Esophagus squamous epithelium (tissue), 4 donors: ENCODE results near the gene S1PR3.

Source experiments
- CTCF ChIP-seq, 6 experiments: fragments of 450-650 bp in 4 of 6; fragments of 200-600 bp in 2 of 6; sonication (generic) in 2 of 6; IDR thresholded peaks; one replicate each; pipeline ENCODE4 v1.5.1; 2016 to 2019; ENCODE audit warnings: antibody characterized with exemption in 6 of 6, mild to moderate bottlenecking in 4 of 6, moderate library complexity in 4 of 6
- POLR2A ChIP-seq, 4 donors: fragments of 450-650 bp; IDR thresholded peaks; one replicate each; pipeline ENCODE4 v1.6.1; 2017; ENCODE audit warnings: antibody characterized with exemption in 4 of 4, mild to moderate bottlenecking in 4 of 4, moderate library complexity in 3 of 4

- TF ChIP-seq POLR2A (IDR thresholded peaks at IDR 0.05) (no peak), CTCF (IDR thresholded peaks at IDR 0.05) (no peak)
These were observed 33.7 kb upstream of the S1PR3 start for GRCh38 chr9:88957526-88957925.
